Measurements from ENCODE around the gene C1orf21. TPM values are rescaled to one million over a fixed set of nuclear protein-coding genes. Genes with fewer than 3 reads are reported as not detected.

The C1orf21 gene
- total RNA-seq, 4 donors from 2014 or later = 30.6 to 61.7 (median 43.0) TPM

DNA sequence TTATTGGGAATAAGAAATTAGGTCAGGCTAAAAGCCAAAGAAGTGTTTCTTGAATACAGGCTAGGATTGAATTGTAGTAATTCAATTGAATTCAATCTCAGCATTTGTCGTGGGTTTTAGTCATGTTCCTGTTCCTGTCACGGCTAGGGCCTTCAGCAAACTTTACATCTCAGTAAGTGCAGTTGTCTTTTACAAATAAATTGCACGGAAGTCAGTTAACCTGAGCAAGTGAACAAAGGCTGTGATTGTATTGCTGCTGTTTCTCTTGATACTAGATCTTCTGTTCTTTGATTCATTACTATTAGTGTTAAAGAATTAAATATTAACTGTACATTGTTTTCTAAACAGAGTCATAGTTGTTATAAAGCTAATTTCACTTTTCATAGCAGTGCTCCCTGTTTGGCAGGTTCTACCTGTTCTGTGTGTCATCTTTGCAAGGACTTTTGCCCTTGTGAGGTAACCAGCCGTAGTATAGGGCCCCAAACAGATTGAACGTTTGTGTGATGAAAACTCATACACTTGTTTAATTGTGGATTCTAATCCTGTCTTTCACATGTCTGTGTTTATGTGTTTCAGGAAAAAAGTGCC, 203.4 kb downstream of the C1orf21 start:
- no peak overlapping the region for H3K27ac ChIP-seq
- DNase-seq (ENCODE audit: low spot score in 2 of 2) = no peak
- H3K36me3 ChIP-seq = peaks cover 0 to 11% (median 0%) of the 10 kb centered on the region in 3 donors
- peaks cover 0 to 12% (median 0%) of the 10 kb centered on the region in 4 donors for H3K4me1 ChIP-seq
- H3K27me3 ChIP-seq = no peaks in the 10 kb centered on the region
- TF ChIP-seq POLR2A (IDR thresholded peaks at IDR 0.05) = no peak
- H3K9me3 ChIP-seq = no peaks in the 10 kb centered on the region
- no peak overlapping the region for H3K4me3 ChIP-seq
- whole genome bisulfite sequencing, 2 donors = 59 to 61% methylated on average over 5 of the region's 5 CpGs

DNA sequence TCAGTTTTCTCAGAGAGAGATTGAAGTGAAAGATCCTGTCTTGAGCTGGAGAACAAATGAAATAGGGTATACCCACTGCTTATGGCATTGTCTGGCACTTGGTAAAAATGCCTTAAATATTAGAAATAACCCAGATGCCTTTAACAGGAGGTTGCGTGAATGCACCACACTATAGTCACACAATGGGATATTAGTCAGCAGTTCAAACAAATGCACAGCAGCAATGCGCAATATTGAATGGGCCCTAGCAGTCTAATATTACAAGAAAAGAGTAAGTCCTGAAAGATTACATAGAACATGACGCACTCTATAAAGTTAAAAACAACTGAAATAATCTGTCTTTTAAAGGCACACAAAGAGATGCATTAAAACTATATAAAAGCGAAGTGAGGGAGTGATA, 206.8 kb downstream of the C1orf21 start:
- Histone ChIP-seq H3K27me3 (no peaks in the 10 kb centered on the region), H3K9me3 (no peaks in the 10 kb centered on the region), H3K4me3 (no peak overlapping the region), H3K27ac (no peak overlapping the region), H3K36me3 (peaks cover 0 to 11% (median 0%) of the 10 kb centered on the region in 3 donors), H3K4me1 (peaks cover 0 to 7% (median 0%) of the 10 kb centered on the region in 4 donors)
- TF ChIP-seq POLR2A (IDR thresholded peaks at IDR 0.05) = no peak
- TF ChIP-seq, protein P1, sequence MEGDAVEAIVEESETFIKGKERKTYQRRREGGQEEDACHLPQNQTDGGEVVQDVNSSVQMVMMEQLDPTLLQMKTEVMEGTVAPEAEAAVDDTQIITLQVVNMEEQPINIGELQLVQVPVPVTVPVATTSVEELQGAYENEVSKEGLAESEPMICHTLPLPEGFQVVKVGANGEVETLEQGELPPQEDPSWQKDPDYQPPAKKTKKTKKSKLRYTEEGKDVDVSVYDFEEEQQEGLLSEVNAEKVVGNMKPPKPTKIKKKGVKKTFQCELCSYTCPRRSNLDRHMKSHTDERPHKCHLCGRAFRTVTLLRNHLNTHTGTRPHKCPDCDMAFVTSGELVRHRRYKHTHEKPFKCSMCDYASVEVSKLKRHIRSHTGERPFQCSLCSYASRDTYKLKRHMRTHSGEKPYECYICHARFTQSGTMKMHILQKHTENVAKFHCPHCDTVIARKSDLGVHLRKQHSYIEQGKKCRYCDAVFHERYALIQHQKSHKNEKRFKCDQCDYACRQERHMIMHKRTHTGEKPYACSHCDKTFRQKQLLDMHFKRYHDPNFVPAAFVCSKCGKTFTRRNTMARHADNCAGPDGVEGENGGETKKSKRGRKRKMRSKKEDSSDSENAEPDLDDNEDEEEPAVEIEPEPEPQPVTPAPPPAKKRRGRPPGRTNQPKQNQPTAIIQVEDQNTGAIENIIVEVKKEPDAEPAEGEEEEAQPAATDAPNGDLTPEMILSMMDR (IDR thresholded peaks at IDR 0.05) = no peak
- TF ChIP-seq EP300 (IDR thresholded peaks at IDR 0.05) = no peak
- 64 to 65% methylated on average over 4 of the region's 4 CpGs for WGBS, 2 donors
- DNase-seq (ENCODE audit: low spot score in 2 of 2) = no peak

DNA sequence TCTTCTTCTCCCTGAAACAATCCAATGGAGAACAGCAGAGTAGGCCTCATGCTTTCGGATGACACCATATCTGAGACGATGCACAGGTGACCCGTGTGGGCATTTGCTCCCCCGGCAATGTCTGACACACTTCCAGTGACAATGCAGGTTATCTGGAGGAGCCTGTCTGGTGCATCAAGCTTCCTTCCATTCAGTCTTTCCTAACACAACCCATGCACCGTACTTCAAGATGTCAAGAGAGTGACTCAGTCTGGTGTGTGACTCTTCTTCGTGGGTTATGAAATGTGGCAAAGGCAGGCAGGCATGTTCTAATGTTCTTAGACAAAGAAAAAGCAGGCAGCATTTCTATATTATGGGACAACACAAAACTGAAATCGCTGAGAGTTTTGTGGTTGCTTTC, 208.8 kb downstream of the C1orf21 start:
- Histone ChIP-seq H3K9me3 (no peaks in the 10 kb centered on the region), H3K27me3 (no peaks in the 10 kb centered on the region), H3K27ac (no peak overlapping the region), H3K4me1 (peaks cover 0 to under 1% (median 0%) of the 10 kb centered on the region in 4 donors), H3K36me3 (peaks cover 0 to 11% (median 0%) of the 10 kb centered on the region in 3 donors), H3K4me3 (no peak overlapping the region)
- TF ChIP-seq POLR2A (IDR thresholded peaks at IDR 0.05) (no peak), EP300 (IDR thresholded peaks at IDR 0.05) (no peak)
- TF ChIP-seq, protein P1 (IDR thresholded peaks at IDR 0.05) = no peak
- DNase-seq (ENCODE audit: low spot score in 2 of 2) = no peak
- 92 to 94% methylated on average over 7 of the region's 7 CpGs for WGBS, 2 donors

DNA sequence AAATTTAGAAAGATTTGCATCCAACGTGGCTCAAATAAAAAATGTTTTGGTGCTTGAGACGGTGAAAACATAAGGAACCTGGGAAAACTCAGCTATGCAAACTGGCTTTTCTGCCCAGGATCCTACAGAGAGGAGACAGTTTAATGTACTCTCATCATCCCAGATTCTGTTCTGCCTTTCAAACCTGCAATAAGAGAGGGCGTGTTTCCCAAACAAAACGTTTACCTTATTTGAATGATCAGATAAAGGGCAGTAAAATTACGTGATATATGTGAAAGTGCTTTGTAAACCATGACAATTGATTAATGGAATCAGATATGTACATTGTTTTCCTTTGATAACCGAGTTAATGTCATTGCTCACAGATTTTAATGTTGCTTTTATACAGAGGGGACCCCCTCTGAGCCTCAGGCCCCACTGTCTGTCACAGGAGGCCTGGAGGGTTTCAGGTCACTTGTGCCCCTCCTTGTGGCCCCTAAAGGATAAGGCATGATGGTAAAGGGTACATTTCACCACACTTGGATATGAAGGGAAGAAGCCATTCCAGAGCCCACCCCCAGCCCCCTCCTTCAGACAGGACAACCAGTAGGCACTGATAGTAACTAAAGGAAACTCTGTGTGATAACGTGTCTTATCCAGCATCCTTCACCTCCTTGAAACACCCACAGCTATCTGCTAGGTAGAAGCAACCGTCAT, 210.3 kb downstream of the C1orf21 start:
- H3K27ac ChIP-seq = no peak overlapping the region
- DNase-seq (ENCODE audit: low spot score in 2 of 2) = no peak

DNA sequence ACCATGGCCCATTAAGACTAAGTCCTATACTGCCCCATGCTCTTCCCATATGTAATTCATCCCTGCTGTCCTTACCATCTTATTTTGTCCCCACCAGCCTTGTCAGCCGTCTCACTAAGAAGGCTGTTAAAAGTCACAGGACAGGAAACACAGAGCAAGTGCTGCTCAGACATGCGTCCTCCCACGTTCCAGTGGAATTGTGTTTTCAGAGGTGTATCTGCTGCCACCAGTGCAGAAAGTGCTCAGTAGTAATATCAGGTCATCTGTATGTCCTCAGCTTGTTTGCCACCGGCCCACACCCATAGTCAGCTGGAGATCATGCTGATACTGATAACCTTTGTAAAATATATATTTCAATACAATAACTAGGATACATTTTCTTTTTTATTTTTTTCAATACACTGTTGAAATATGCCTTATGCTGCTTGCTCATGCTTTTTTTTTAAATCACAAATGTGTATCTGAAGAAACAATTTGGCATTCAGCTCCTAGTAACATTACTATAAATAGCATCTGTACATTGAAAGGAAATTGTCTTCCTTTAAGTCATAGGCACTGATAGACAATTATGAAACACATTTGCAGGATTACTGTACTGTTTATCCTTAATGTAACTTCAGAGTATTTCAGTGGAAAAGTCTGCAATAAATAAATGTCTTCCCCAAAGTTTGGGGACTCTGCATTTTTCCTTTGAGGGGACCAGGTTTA, 211.0 kb downstream of the C1orf21 start:
- Histone ChIP-seq H3K4me3 (no peak overlapping the region), H3K27ac (no peak overlapping the region), H3K36me3 (no peaks in the 10 kb centered on the region), H3K4me1 (no peaks in the 10 kb centered on the region), H3K9me3 (no peaks in the 10 kb centered on the region), H3K27me3 (no peaks in the 10 kb centered on the region)
- DNase-seq (ENCODE audit: low spot score in 2 of 2) = no peak
- TF ChIP-seq, protein P1 (IDR thresholded peaks at IDR 0.05) = no peak
- TF ChIP-seq POLR2A (IDR thresholded peaks at IDR 0.05) (no peak), EP300 (IDR thresholded peaks at IDR 0.05) (no peak)
- WGBS, 2 donors = 71 to 72% methylated on average over 4 of the region's 4 CpGs

More for the DNA sequence above, 210.3 kb downstream of the C1orf21 start:
- no peaks in the 10 kb centered on the region for H3K27me3 ChIP-seq
- 86% methylated on average over 8 of the region's 8 CpGs for WGBS, 2 donors
- no peaks in the 10 kb centered on the region for H3K9me3 ChIP-seq
- H3K4me3 ChIP-seq = no peak overlapping the region
- TF ChIP-seq POLR2A (IDR thresholded peaks at IDR 0.05) (no peak), EP300 (IDR thresholded peaks at IDR 0.05) (no peak)
- TF ChIP-seq, protein P1 (IDR thresholded peaks at IDR 0.05) = peak in 1 of 5 experiments; percentile 7
- peaks cover 0 to 2% (median 0%) of the 10 kb centered on the region in 3 donors for H3K36me3 ChIP-seq
- H3K4me1 ChIP-seq = no peaks in the 10 kb centered on the region
